ENCODE results near the gene CACNG7. TPM values are rescaled to one million over a fixed set of nuclear protein-coding genes. Genes with fewer than 3 reads are reported as not detected.

Gene CACNG7
- total RNA-seq, 4 donors from 2014 or later: not detected

- no peak overlapping the region for H3K4me3 ChIP-seq (ENCODE audit: low read depth, poor library complexity, severe bottlenecking)
- no peak for DNase-seq (ENCODE audit: low spot score in 2 of 2)
- 74 to 80% methylated on average over 8 to 13 of the region's 13 CpGs for WGBS, 2 donors
- TF ChIP-seq CTCF (IDR thresholded peaks at IDR 0.05) (no peak), POLR2A (IDR thresholded peaks at IDR 0.05) (no peak)
- intact Hi-C loops (cut with DNase I; ENCODE audit: low total_unique reads): no loop called here
Measured at GRCh38 chr19:53981376-53981951, 72.4 kb downstream of the CACNG7 start.

- TF ChIP-seq POLR2A (IDR thresholded peaks at IDR 0.05) (no peak), CTCF (IDR thresholded peaks at IDR 0.05) (no peak)
- WGBS, 2 donors: 0 to 3% methylated on average over 1 to 34 of the region's 62 CpGs
- intact Hi-C loops (cut with DNase I; ENCODE audit: low total_unique reads): no loop called here
- DNase-seq (ENCODE audit: low spot score in 2 of 2): no peak
- no peak overlapping the region for H3K4me3 ChIP-seq (ENCODE audit: low read depth, poor library complexity, severe bottlenecking)
Measured at GRCh38 chr19:53982001-53982451, 72.9 kb downstream of the CACNG7 start.

GRCh38 chr19:53982611-53983010 lies 73.5 kb downstream of the CACNG7 start:
- intact Hi-C loops (cut with DNase I; ENCODE audit: low total_unique reads): no loop called here
- WGBS, 2 donors: 0 to 6% methylated on average over 2 to 7 of the region's 61 CpGs
- no peak overlapping the region for H3K4me3 ChIP-seq (ENCODE audit: low read depth, poor library complexity, severe bottlenecking)
- TF ChIP-seq CTCF (IDR thresholded peaks at IDR 0.05): no peak
- no peak for TF ChIP-seq POLR2A (IDR thresholded peaks at IDR 0.05)
- DNase-seq (ENCODE audit: low spot score in 2 of 2): peak in 1 of 2 donors; percentile 90

GRCh38 chr19:53983457-53984289 lies 74.6 kb downstream of the CACNG7 start:
- no peak for DNase-seq (ENCODE audit: low spot score in 2 of 2)
- 67 to 70% methylated on average over 24 of the region's 24 CpGs for WGBS, 2 donors
- TF ChIP-seq POLR2A (IDR thresholded peaks at IDR 0.05): no peak
- TF ChIP-seq CTCF (IDR thresholded peaks at IDR 0.05): no peak
- H3K4me3 ChIP-seq (ENCODE audit: low read depth, poor library complexity, severe bottlenecking): no peak overlapping the region
- intact Hi-C loops (cut with DNase I; ENCODE audit: low total_unique reads): no loop called here

- intact Hi-C loops (cut with DNase I; ENCODE audit: low total_unique reads): no loop called here
- H3K4me3 ChIP-seq (ENCODE audit: low read depth, poor library complexity, severe bottlenecking): no peak overlapping the region
- TF ChIP-seq CTCF (IDR thresholded peaks at IDR 0.05): no peak
- no peak for TF ChIP-seq POLR2A (IDR thresholded peaks at IDR 0.05)
- 73 to 78% methylated on average over 6 of the region's 6 CpGs for WGBS, 2 donors
- DNase-seq (ENCODE audit: low spot score in 2 of 2): no peak
Measured at GRCh38 chr19:53985863-53986262, 76.8 kb downstream of the CACNG7 start.

All from lower leg skin (tissue), 4 donors.